H9 (cell line): ENCODE data around the gene TMOD1. TPM values are rescaled to one million over a fixed set of nuclear protein-coding genes. Genes with fewer than 3 reads are reported as not detected.

Experiments
- DNase-seq: peaks from one replicate; pipeline ENCODE4 v3.0.0-alpha.2; 2017
- H2AFZ ChIP-seq: one replicate; pipeline ENCODE4 v1.6.1; 2013; ENCODE audit warnings: mild to moderate bottlenecking, low read length, control low read depth, moderate library complexity
- H2AK5ac ChIP-seq: 2 replicates; pipeline ENCODE4 v1.6.1; 2013; ENCODE audit warnings: low read length, control low read depth, mixed read lengths; ENCODE audit not compliant: insufficient read length
- H2BK120ac ChIP-seq: one replicate; pipeline ENCODE4 v1.6.1; 2013; ENCODE audit warnings: low read depth, mild to moderate bottlenecking, low read length, control low read depth, inconsistent platforms; ENCODE audit not compliant: poor library complexity, severe bottlenecking
- H2BK12ac ChIP-seq: 2 replicates; pipeline ENCODE4 v1.6.1; 2013; ENCODE audit warnings: low read length, control low read depth, mixed read lengths, low read depth; ENCODE audit not compliant: insufficient read length
- H2BK15ac ChIP-seq: 2 replicates; pipeline ENCODE4 v1.6.1; 2013; ENCODE audit warnings: low read depth, low read length, control low read depth
- H2BK20ac ChIP-seq: one replicate; pipeline ENCODE4 v1.6.1; 2013; ENCODE audit warnings: low read depth, mild to moderate bottlenecking, low read length, control low read depth, inconsistent platforms; ENCODE audit not compliant: poor library complexity, severe bottlenecking
- H2BK5ac ChIP-seq: 2 replicates; pipeline ENCODE4 v1.6.1; 2013; ENCODE audit warnings: low read length, control low read depth, mixed read lengths; ENCODE audit not compliant: insufficient read length
- H3K14ac ChIP-seq: 2 replicates; pipeline ENCODE4 v1.6.1; 2013; ENCODE audit warnings: low read length, control low read depth; ENCODE audit not compliant: insufficient read depth
- H3K18ac ChIP-seq: 2 replicates; pipeline ENCODE4 v1.6.1; 2013; ENCODE audit warnings: low read depth, mild to moderate bottlenecking, mixed read lengths, low read length, control low read depth; ENCODE audit not compliant: insufficient read length
- H3K23ac ChIP-seq: 2 replicates; pipeline ENCODE4 v1.6.1; 2013; ENCODE audit warnings: low read length, control low read depth, mixed read lengths, low read depth; ENCODE audit not compliant: insufficient read length
- H3K23me2 ChIP-seq: 2 replicates; pipeline ENCODE4 v1.6.1; 2013; ENCODE audit warnings: low read depth, mild to moderate bottlenecking, mixed read lengths, low read length, control low read depth; ENCODE audit not compliant: insufficient read length, poor library complexity, severe bottlenecking
- H3K27ac ChIP-seq: 2 replicates; pipeline ENCODE4 v1.5.1; 2013; ENCODE audit warnings: low read length, control low read depth, mixed read lengths, low read depth; ENCODE audit not compliant: insufficient read length
- H3K27me3 ChIP-seq: 2 replicates; pipeline ENCODE4 v1.6.1; 2013; ENCODE audit warnings: low read length, control low read depth, inconsistent platforms; ENCODE audit not compliant: insufficient read depth
- H3K4ac ChIP-seq: 2 replicates; pipeline ENCODE4 v1.6.1; 2013; ENCODE audit warnings: low read depth, mild to moderate bottlenecking, control low read depth, inconsistent platforms, low read length, moderate library complexity
- H3K4me1 ChIP-seq: 2 replicates; pipeline ENCODE4 v1.6.1; 2013; ENCODE audit warnings: low read length, control low read depth, inconsistent platforms; ENCODE audit not compliant: insufficient read depth
- H3K4me2 ChIP-seq: 2 replicates; pipeline ENCODE4 v1.6.1; 2013; ENCODE audit warnings: low read length, control low read depth, mixed read lengths; ENCODE audit not compliant: insufficient read length, insufficient read depth
- H3K56ac ChIP-seq: 2 replicates; pipeline ENCODE4 v1.6.1; 2013; ENCODE audit warnings: low read depth, mild to moderate bottlenecking, mixed read lengths, low read length, control low read depth; ENCODE audit not compliant: insufficient read length
- H3K79me1 ChIP-seq: 2 replicates; pipeline ENCODE4 v1.6.1; 2013; ENCODE audit warnings: low read depth, mild to moderate bottlenecking, moderate library complexity, low read length, control low read depth, inconsistent platforms; ENCODE audit not compliant: insufficient read depth, poor library complexity, severe bottlenecking
- H3K79me2 ChIP-seq: 2 replicates; pipeline ENCODE4 v1.6.1; 2013; ENCODE audit warnings: low read length, control low read depth, inconsistent platforms; ENCODE audit not compliant: insufficient read depth
- H3K9ac ChIP-seq: 2 replicates; pipeline ENCODE4 v1.6.1; 2013; ENCODE audit warnings: low read length, control low read depth, mixed read lengths; ENCODE audit not compliant: insufficient read length; ENCODE audit errors: extremely low read depth
- H3K9me3 ChIP-seq: one replicate; pipeline ENCODE4 v1.6.1; 2013; ENCODE audit warnings: low read depth, low read length, inconsistent platforms; ENCODE audit not compliant: control insufficient read depth
- H3T11ph ChIP-seq: one replicate; pipeline ENCODE4 v1.6.1; 2013; ENCODE audit warnings: mild to moderate bottlenecking, low read length, control low read depth, inconsistent platforms
- H4K20me1 ChIP-seq: one replicate; pipeline ENCODE4 v1.6.1; 2013; ENCODE audit not compliant: control insufficient read depth, insufficient read length, insufficient read depth
- H4K5ac ChIP-seq: 2 replicates; pipeline ENCODE4 v1.6.1; 2013; ENCODE audit warnings: low read depth, mild to moderate bottlenecking, mixed read lengths, low read length, control low read depth; ENCODE audit not compliant: insufficient read length
- H4K8ac ChIP-seq: replicated peaks from 2 replicates; pipeline ENCODE4 v1.6.1; 2013; ENCODE audit warnings: low read length, control low read depth, mixed read lengths, low read depth; ENCODE audit not compliant: insufficient read length
- H4K91ac ChIP-seq: 2 replicates; pipeline ENCODE4 v1.6.1; 2013; ENCODE audit warnings: low read depth, mild to moderate bottlenecking, moderate library complexity, mixed read lengths, low read length, control low read depth; ENCODE audit not compliant: insufficient read length
- H3K27ac Mint-ChIP-seq, 3 experiments: 2 replicates in 2 of 3; 3 replicates in 1 of 3; pipeline ENCODE4 v1.8.0; 2020 to 2021; ENCODE audit warnings: mixed read lengths in 3 of 3, mild to moderate bottlenecking in 1 of 3, moderate library complexity in 1 of 3
- H3K27me3 Mint-ChIP-seq: 2 replicates; pipeline ENCODE4 v1.8.0; 2021; ENCODE audit warnings: low read depth, mild to moderate bottlenecking, moderate library complexity, mixed read lengths
- H3K36me3 Mint-ChIP-seq, 3 experiments: 2 replicates in 2 of 3; 3 replicates in 1 of 3; pipeline ENCODE4 v1.8.0; 2020 to 2021; ENCODE audit warnings: low read depth in 3 of 3, mixed read lengths in 3 of 3; ENCODE audit not compliant: insufficient read depth in 1 of 3
- H3K4me1 Mint-ChIP-seq, 2 experiments: 2 replicates each; pipeline ENCODE4 v1.8.0; 2020; ENCODE audit warnings: mixed read lengths in 2 of 2
- H3K4me3 Mint-ChIP-seq, 2 experiments: 2 replicates in 1 of 2; 3 replicates in 1 of 2; pipeline ENCODE4 v1.8.0; 2020 to 2021; ENCODE audit warnings: mild to moderate bottlenecking in 2 of 2, mixed read lengths in 2 of 2, moderate library complexity in 1 of 2
- H3K9me3 Mint-ChIP-seq, 2 experiments: 2 replicates in 1 of 2; 3 replicates in 1 of 2; pipeline ENCODE4 v1.8.0; 2020; ENCODE audit warnings: mild to moderate bottlenecking in 2 of 2, mixed read lengths in 2 of 2, moderate library complexity in 1 of 2
- WGBS: extraction: QIAGEN DNeasy Blood & Tissue Kit; methylation state at CpG from one replicate; pipeline ENCODE4 v1.1.7; 2013; ENCODE audit warnings: missing lambda C conversion rate, low lambda C conversion rate, mixed read lengths; ENCODE audit not compliant: insufficient read length; ENCODE audit errors: extremely low coverage; 5-methylcytosine and 5-hydroxymethylcytosine counted together
- total RNA-seq: library from RNA; stranded (reverse); gene quantifications from 2 replicates; pipeline ENCODE4 v1.2.1, GENCODE V29; 2021
- TF ChIP-seq, protein P1 (sequence below): fragments of 200-600 bp; sonication (generic); conservative IDR thresholded peaks from 3 replicates; pipeline ENCODE4 v1.8.0; 2021; ENCODE audit warnings: antibody characterized with exemption, mild to moderate bottlenecking

Gene TMOD1
- total RNA-seq, 1 experiment from 2014 or later = 0.98 TPM

DNA sequence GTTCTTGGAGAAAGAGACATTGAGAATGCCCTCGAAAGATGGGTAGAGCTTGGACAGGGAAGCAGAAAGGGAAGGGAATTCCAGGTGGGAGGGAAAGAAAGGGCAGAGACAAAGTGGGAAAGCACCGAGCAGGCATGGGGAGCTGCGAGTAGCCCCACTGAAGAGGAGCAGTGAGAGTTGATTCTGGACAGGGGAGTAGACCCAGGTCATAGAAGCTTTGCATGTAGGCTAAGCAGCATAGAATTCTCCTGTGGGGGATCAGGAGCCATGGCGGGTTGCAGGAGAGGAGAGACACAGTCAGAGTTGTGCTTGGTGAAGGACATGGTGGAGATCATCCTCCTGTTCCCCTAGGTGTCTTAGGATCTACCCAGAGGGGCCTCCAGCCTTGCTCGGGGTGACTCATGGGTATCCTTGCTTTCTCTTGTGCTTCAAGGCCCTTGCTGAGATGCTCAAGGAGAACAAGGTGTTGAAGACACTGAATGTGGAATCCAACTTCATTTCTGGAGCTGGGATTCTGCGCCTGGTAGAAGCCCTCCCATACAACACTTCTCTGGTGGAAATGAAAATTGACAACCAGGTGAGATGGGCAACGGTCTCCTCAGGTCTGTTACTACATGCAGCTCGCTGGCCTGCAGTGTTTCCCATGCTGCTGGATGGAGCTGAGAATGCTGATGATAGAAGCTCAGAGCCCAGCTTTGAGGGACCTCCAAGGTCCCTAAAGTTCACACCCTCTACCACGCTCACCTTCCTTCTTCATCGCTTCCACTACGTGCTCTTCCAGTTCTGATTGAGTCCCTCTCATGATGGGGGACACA lies 67.2 kb downstream of the TMOD1 start:
- H2BK20ac ChIP-seq = no peak overlapping the region
- no peaks in the 10 kb centered on the region for H3K79me1 ChIP-seq
- no peak overlapping the region for H3K9ac ChIP-seq
- no peak overlapping the region for H4K91ac ChIP-seq
- Mint-ChIP-seq H3K27me3 (peaks cover 6% of the 10 kb centered on the region), H3K9me3 (no peaks in the 10 kb centered on the region; a peak in 1 of 5 replicates), H3K27ac (no peak overlapping the region), H3K4me3 (no peak overlapping the region), H3K4me1 (peaks cover 18 to 20% of the 10 kb centered on the region in 2 experiments), H3K36me3 (no peaks in the 10 kb centered on the region; a peak in 1 of 7 replicates)
- H3K27ac ChIP-seq = no peak overlapping the region
- H4K20me1 ChIP-seq = no peaks in the 10 kb centered on the region
- H3K4ac ChIP-seq = no peak overlapping the region
- no peak overlapping the region for H2AK5ac ChIP-seq
- H3K79me2 ChIP-seq = no peaks in the 10 kb centered on the region
- H2BK15ac ChIP-seq = no peak overlapping the region
- H3K9me3 ChIP-seq = no peaks in the 10 kb centered on the region
- no peak overlapping the region for H4K5ac ChIP-seq
- H3K14ac ChIP-seq = no peak overlapping the region
- no peak overlapping the region for H2BK5ac ChIP-seq
- H3K27me3 ChIP-seq = no peaks in the 10 kb centered on the region; the same call in 1 of the 2 replicates
- no peak overlapping the region for H2BK12ac ChIP-seq
- no peak overlapping the region for H3K18ac ChIP-seq
- no peak overlapping the region for H4K8ac ChIP-seq
- no peak overlapping the region for H2AFZ ChIP-seq
- H3K4me1 ChIP-seq = no peaks in the 10 kb centered on the region
- H3K4me2 ChIP-seq = no peak overlapping the region
- no peaks in the 10 kb centered on the region for H3K23me2 ChIP-seq
- H3K56ac ChIP-seq = no peak overlapping the region
- no peak overlapping the region for H3T11ph ChIP-seq
- DNase-seq = peak; percentile 10
- H3K23ac ChIP-seq = no peak overlapping the region
- no peak overlapping the region for H2BK120ac ChIP-seq
- TF ChIP-seq, protein P1, sequence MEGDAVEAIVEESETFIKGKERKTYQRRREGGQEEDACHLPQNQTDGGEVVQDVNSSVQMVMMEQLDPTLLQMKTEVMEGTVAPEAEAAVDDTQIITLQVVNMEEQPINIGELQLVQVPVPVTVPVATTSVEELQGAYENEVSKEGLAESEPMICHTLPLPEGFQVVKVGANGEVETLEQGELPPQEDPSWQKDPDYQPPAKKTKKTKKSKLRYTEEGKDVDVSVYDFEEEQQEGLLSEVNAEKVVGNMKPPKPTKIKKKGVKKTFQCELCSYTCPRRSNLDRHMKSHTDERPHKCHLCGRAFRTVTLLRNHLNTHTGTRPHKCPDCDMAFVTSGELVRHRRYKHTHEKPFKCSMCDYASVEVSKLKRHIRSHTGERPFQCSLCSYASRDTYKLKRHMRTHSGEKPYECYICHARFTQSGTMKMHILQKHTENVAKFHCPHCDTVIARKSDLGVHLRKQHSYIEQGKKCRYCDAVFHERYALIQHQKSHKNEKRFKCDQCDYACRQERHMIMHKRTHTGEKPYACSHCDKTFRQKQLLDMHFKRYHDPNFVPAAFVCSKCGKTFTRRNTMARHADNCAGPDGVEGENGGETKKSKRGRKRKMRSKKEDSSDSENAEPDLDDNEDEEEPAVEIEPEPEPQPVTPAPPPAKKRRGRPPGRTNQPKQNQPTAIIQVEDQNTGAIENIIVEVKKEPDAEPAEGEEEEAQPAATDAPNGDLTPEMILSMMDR = no peak
- WGBS = no CpG with 5 or more reads among the region's 11 CpGs
